A673 (cell line): ENCODE measurements around the gene RAB11FIP3. TPM values are rescaled to one million over a fixed set of nuclear protein-coding genes. Genes with fewer than 3 reads are reported as not detected.

Experiments
- BruUV-seq: library from RNA; stranded (reverse); fragments of 400-500 nt; replicated peaks from 2 replicates; lab custom pipeline; 2021; lab: Mats Ljungman, UMichigan
- CTCF ChIA-PET: fragments of 300-600 bp; sonication (Branson Sonifier 250); formaldehyde crosslinking; loops from one replicate; lab custom pipeline; 2022; ENCODE audit warnings: antibody characterized with exemption; lab: Charles Lee
- POLR2A ChIA-PET: fragments of 300-600 bp; sonication (Branson Sonifier 250); formaldehyde crosslinking; loops from one replicate; lab custom pipeline; 2022; ENCODE audit warnings: antibody characterized with exemption; ENCODE audit not compliant: low non-redundant PET; lab: Charles Lee
- DNase-seq: peaks from one replicate; pipeline ENCODE4 v3.0.0-alpha.2; 2015; ENCODE audit warnings: low spot score
- H3K27ac ChIP-seq: fragments of 200-600 bp; sonication (generic); 2 replicates; pipeline ENCODE4 v1.5.1; 2016; ENCODE audit warnings: mixed run types, low read depth, mild to moderate bottlenecking, mixed read lengths, antibody characterized with exemption, low read length; ENCODE audit not compliant: poor library complexity, severe bottlenecking
- H3K27me3 ChIP-seq: fragments of 200-600 bp; sonication (generic); replicated peaks from 2 replicates; pipeline ENCODE4 v1.6.1; 2017; ENCODE audit warnings: mixed run types, low read depth, mild to moderate bottlenecking, mixed read lengths, antibody characterized with exemption, low read length; ENCODE audit not compliant: insufficient read depth, poor library complexity
- H3K36me3 ChIP-seq: fragments of 200-600 bp; sonication (generic); 2 replicates; pipeline ENCODE4 v1.6.1; 2016; ENCODE audit warnings: mixed run types, mild to moderate bottlenecking, mixed read lengths, antibody characterized with exemption, low read length; ENCODE audit not compliant: insufficient read depth, poor library complexity, severe bottlenecking
- H3K4me1 ChIP-seq: fragments of 200-600 bp; sonication (generic); 2 replicates; pipeline ENCODE4 v1.6.1; 2017; ENCODE audit warnings: mixed run types, mild to moderate bottlenecking, mixed read lengths, antibody characterized with exemption, low read length; ENCODE audit not compliant: insufficient read depth, poor library complexity, severe bottlenecking
- H3K4me3 ChIP-seq: fragments of 200-600 bp; sonication (generic); 2 replicates; pipeline ENCODE4 v1.5.1; 2016; ENCODE audit warnings: low read depth, mixed run types, mild to moderate bottlenecking, mixed read lengths, low read length; ENCODE audit not compliant: poor library complexity, severe bottlenecking
- H3K9me3 ChIP-seq: fragments of 200-600 bp; sonication (generic); 2 replicates; pipeline ENCODE4 v1.6.1; 2016; ENCODE audit warnings: mixed run types, low read depth, mild to moderate bottlenecking, mixed read lengths, antibody characterized with exemption, low read length; ENCODE audit not compliant: poor library complexity, severe bottlenecking
- CTCF ChIP-seq: fragments of 300-800, 200-600 bp; sonication (generic); conservative IDR thresholded peaks from 2 replicates; pipeline ENCODE4 v1.5.1; 2017; ENCODE audit warnings: low read depth, mild to moderate bottlenecking, antibody characterized with exemption, low read length, moderate library complexity, mixed read lengths
- EZH2 ChIP-seq: fragments of 200-600 bp; sonication (generic); IDR thresholded peaks from 2 replicates; pipeline ENCODE4 v1.6.1; 2017; ENCODE audit warnings: borderline replicate concordance, low read depth, mild to moderate bottlenecking, mixed read lengths, antibody characterized with exemption, low read length; ENCODE audit not compliant: poor library complexity, severe bottlenecking
- intact Hi-C: fragments of 100-400 bp; cut with micrococcal nuclease; formaldehyde crosslinking; loops from one replicate; pipeline ENCODE4 v1.10.0; 2022; ENCODE audit not compliant: unreplicated experiment
- total RNA-seq: library from RNA; stranded (reverse); gene quantifications from 2 replicates; pipeline ENCODE4 v1.2.3, GENCODE V29; 2021

RAB11FIP3 gene
- total RNA-seq, 1 experiment from 2014 or later = 44.8 TPM

- no TSS peak for BruUV-seq
- Histone ChIP-seq H3K36me3 (peaks cover 12% of the 10 kb centered on the region), H3K4me3 (no peak overlapping the region), H3K27me3 (no peaks in the 10 kb centered on the region), H3K4me1 (peaks cover 7% of the 10 kb centered on the region), H3K9me3 (no peaks in the 10 kb centered on the region), H3K27ac (no peak overlapping the region)
- ChIA-PET POLR2A (no interaction called here), CTCF (no interaction called here)
- TF ChIP-seq CTCF (no peak), EZH2 (no peak)
- DNase-seq = no peak
- intact Hi-C loops = no loop called here
Observed at GRCh38 chr16:521381-522210, 96.1 kb downstream of the RAB11FIP3 start.

GRCh38 chr16:522320-523096, 97.1 kb downstream of the RAB11FIP3 start:
- POLR2A ChIA-PET = no interaction called here
- CTCF ChIA-PET = no interaction called here
- Histone ChIP-seq H3K4me3 (no peak overlapping the region), H3K9me3 (no peaks in the 10 kb centered on the region), H3K27me3 (no peaks in the 10 kb centered on the region), H3K36me3 (peaks cover 12% of the 10 kb centered on the region), H3K27ac (no peak overlapping the region), H3K4me1 (peaks cover 7% of the 10 kb centered on the region)
- no TSS peak for BruUV-seq
- intact Hi-C loops = no loop called here
- TF ChIP-seq CTCF (no peak), EZH2 (no peak)
- no peak for DNase-seq

- Histone ChIP-seq H3K4me3 (no peak overlapping the region), H3K27ac (no peak overlapping the region), H3K27me3 (no peaks in the 10 kb centered on the region), H3K4me1 (peaks cover 7% of the 10 kb centered on the region), H3K36me3 (peaks cover 12% of the 10 kb centered on the region), H3K9me3 (no peaks in the 10 kb centered on the region)
- DNase-seq = no peak
- intact Hi-C loops = no loop called here
- POLR2A ChIA-PET = interaction anchor here (0.6 to 0.7 kb wide), 2 partner anchors 13 to 97 kb away, joined by 5 to 13 read pairs; partner anchors contain the start of gene RAB11FIP3
- no peak for TF ChIP-seq EZH2
- no TSS peak for BruUV-seq
- CTCF ChIA-PET = no interaction called here
Observed at GRCh38 chr16:523097-523741, 97.8 kb downstream of the RAB11FIP3 start.
